ENCODE measurements around the gene DMRT3.

DNA sequence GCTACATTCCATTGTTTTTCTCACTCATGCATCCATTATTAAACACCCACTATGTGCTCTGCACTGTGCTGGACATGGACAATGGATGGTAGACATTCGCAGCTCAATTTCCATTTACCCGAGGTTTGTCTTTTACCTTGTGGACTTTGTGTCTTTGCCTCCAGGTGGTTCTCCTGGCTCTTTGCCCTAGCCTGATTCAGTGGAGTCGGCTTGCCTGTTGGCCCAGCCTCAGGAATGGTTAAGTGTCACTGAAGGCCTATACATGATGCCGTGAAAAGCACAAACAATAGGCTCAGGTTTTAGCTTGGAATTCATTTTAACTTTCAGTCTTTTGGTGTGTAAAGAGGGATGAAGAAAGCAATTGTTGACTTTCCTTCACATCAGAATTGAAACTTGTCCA, 16.5 kb upstream of the DMRT3 start:
- TF ChIP-seq RAD21 (IDR thresholded peaks at IDR 0.05) (no peak), YY1 (IDR thresholded peaks at IDR 0.05) (no peak), JUND (IDR thresholded peaks at IDR 0.05) (no peak), TAF1 (conservative IDR thresholded peaks at IDR 0.05) (no peak), SP1 (IDR thresholded peaks at IDR 0.05) (no peak), FOXA1 (IDR thresholded peaks at IDR 0.05) (no peak), GABPA (IDR thresholded peaks at IDR 0.05 in 1 of 2, conservative IDR thresholded peaks at IDR 0.05 in 1 of 2) (no peak), RXRA (IDR thresholded peaks at IDR 0.05) (no peak)
- TF ChIP-seq, protein P1, sequence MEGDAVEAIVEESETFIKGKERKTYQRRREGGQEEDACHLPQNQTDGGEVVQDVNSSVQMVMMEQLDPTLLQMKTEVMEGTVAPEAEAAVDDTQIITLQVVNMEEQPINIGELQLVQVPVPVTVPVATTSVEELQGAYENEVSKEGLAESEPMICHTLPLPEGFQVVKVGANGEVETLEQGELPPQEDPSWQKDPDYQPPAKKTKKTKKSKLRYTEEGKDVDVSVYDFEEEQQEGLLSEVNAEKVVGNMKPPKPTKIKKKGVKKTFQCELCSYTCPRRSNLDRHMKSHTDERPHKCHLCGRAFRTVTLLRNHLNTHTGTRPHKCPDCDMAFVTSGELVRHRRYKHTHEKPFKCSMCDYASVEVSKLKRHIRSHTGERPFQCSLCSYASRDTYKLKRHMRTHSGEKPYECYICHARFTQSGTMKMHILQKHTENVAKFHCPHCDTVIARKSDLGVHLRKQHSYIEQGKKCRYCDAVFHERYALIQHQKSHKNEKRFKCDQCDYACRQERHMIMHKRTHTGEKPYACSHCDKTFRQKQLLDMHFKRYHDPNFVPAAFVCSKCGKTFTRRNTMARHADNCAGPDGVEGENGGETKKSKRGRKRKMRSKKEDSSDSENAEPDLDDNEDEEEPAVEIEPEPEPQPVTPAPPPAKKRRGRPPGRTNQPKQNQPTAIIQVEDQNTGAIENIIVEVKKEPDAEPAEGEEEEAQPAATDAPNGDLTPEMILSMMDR (IDR thresholded peaks at IDR 0.05; ENCODE audit: low read depth, low read length, missing input control): no peak
- TF ChIP-seq, protein P2, sequence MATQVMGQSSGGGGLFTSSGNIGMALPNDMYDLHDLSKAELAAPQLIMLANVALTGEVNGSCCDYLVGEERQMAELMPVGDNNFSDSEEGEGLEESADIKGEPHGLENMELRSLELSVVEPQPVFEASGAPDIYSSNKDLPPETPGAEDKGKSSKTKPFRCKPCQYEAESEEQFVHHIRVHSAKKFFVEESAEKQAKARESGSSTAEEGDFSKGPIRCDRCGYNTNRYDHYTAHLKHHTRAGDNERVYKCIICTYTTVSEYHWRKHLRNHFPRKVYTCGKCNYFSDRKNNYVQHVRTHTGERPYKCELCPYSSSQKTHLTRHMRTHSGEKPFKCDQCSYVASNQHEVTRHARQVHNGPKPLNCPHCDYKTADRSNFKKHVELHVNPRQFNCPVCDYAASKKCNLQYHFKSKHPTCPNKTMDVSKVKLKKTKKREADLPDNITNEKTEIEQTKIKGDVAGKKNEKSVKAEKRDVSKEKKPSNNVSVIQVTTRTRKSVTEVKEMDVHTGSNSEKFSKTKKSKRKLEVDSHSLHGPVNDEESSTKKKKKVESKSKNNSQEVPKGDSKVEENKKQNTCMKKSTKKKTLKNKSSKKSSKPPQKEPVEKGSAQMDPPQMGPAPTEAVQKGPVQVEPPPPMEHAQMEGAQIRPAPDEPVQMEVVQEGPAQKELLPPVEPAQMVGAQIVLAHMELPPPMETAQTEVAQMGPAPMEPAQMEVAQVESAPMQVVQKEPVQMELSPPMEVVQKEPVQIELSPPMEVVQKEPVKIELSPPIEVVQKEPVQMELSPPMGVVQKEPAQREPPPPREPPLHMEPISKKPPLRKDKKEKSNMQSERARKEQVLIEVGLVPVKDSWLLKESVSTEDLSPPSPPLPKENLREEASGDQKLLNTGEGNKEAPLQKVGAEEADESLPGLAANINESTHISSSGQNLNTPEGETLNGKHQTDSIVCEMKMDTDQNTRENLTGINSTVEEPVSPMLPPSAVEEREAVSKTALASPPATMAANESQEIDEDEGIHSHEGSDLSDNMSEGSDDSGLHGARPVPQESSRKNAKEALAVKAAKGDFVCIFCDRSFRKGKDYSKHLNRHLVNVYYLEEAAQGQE (IDR thresholded peaks at IDR 0.05): no peak
- TF ChIP-seq, protein P3, sequence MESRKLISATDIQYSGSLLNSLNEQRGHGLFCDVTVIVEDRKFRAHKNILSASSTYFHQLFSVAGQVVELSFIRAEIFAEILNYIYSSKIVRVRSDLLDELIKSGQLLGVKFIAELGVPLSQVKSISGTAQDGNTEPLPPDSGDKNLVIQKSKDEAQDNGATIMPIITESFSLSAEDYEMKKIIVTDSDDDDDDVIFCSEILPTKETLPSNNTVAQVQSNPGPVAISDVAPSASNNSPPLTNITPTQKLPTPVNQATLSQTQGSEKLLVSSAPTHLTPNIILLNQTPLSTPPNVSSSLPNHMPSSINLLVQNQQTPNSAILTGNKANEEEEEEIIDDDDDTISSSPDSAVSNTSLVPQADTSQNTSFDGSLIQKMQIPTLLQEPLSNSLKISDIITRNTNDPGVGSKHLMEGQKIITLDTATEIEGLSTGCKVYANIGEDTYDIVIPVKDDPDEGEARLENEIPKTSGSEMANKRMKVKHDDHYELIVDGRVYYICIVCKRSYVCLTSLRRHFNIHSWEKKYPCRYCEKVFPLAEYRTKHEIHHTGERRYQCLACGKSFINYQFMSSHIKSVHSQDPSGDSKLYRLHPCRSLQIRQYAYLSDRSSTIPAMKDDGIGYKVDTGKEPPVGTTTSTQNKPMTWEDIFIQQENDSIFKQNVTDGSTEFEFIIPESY (IDR thresholded peaks at IDR 0.05): no peak
